Peyer's patch (tissue), 4 donors: Measurements from ENCODE around the gene CCDC12. TPM values are rescaled to one million over a fixed set of nuclear protein-coding genes. Genes with fewer than 3 reads are reported as not detected.

Experiments used
- DNase-seq, 3 donors: peaks; one replicate each; pipeline ENCODE4 v3.0.0-alpha.2; 2017 to 2019
- H3K27ac ChIP-seq, 4 donors: fragments of 200-600 bp; sonication (generic); one replicate each; pipeline ENCODE4 v1.5.1; 2016 to 2019
- H3K27me3 ChIP-seq, 2 donors: fragments of 200-600 bp; sonication (generic); one replicate each; pipeline ENCODE4 v1.5.1; 2019
- H3K36me3 ChIP-seq, 3 donors: fragments of 200-600 bp; sonication (generic); one replicate each; pipeline ENCODE4 v1.5.1; 2016 to 2019
- H3K4me1 ChIP-seq, 4 donors: fragments of 200-600 bp; sonication (generic); one replicate each; pipeline ENCODE4 v1.5.1; 2016 to 2019
- H3K4me3 ChIP-seq, 4 donors: fragments of 200-600 bp; sonication (generic); 1 replicate in 3 of 4; 2 replicates in 1 of 4; pipeline ENCODE4 v1.5.1; 2016 to 2019; ENCODE audit warnings: mild to moderate bottlenecking in 1 of 4
- H3K9me3 ChIP-seq, 4 donors: fragments of 200-600 bp; sonication (generic); one replicate each; pipeline ENCODE4 v1.5.1; 2016 to 2019; ENCODE audit warnings: mild to moderate bottlenecking in 1 of 4
- CTCF ChIP-seq, 6 experiments: fragments of 450-650 bp in 4 of 6; fragments of 200-600 bp in 2 of 6; sonication (generic) in 1 of 6; IDR thresholded peaks; one replicate each; pipeline ENCODE4 v1.5.1; 2017 to 2019; ENCODE audit warnings: antibody characterized with exemption in 6 of 6, mild to moderate bottlenecking in 3 of 6, moderate library complexity in 1 of 6
- POLR2A ChIP-seq, 2 donors: fragments of 450-650 bp; IDR thresholded peaks; one replicate each; pipeline ENCODE4 v1.5.1; 2017; ENCODE audit warnings: antibody characterized with exemption in 2 of 2, mild to moderate bottlenecking in 2 of 2, moderate library complexity in 2 of 2
- total RNA-seq, 4 donors: library from RNA; depleted of rRNA; stranded (reverse); fragments of >200 nt; gene quantifications; one replicate each; pipeline ENCODE4 v1.1.0, GENCODE V29; 2016

Gene CCDC12
- total RNA-seq, 4 donors from 2014 or later, result 41.7 to 90.0 (median 59.2) TPM

GRCh38 chr3:47007001-47007400 lies 30.5 kb upstream of the CCDC12 start:
- Histone ChIP-seq H3K9me3 (no peaks in the 10 kb centered on the region), H3K27me3 (no peaks in the 10 kb centered on the region), H3K27ac (no peak overlapping the region), H3K4me3 (no peak overlapping the region), H3K4me1 (peaks cover 0 to 8% (median 3%) of the 10 kb centered on the region in 4 donors), H3K36me3 (peaks cover 0 to 56% (median 0%) of the 10 kb centered on the region in 3 donors)
- TF ChIP-seq POLR2A (IDR thresholded peaks at IDR 0.05) (no peak), CTCF (IDR thresholded peaks at IDR 0.05) (no peak)
- DNase-seq, result peak in 1 of 3 donors; percentile 28

GRCh38 chr3:47006145-47006651 lies 29.7 kb upstream of the CCDC12 start:
- peak in 2 of 3 donors; percentile 30 to 34 for DNase-seq
- Histone ChIP-seq H3K4me1 (peaks cover 0 to 8% (median 3%) of the 10 kb centered on the region in 4 donors), H3K27ac (no peak overlapping the region), H3K4me3 (no peak overlapping the region), H3K27me3 (no peaks in the 10 kb centered on the region), H3K9me3 (no peaks in the 10 kb centered on the region), H3K36me3 (peaks cover 0 to 64% (median 0%) of the 10 kb centered on the region in 3 donors)
- no peak for TF ChIP-seq POLR2A (IDR thresholded peaks at IDR 0.05)
- no peak for TF ChIP-seq CTCF (IDR thresholded peaks at IDR 0.05)

GRCh38 chr3:47005212-47006144 lies 28.9 kb upstream of the CCDC12 start:
- DNase-seq, result peak in 2 of 3 donors; percentile 45
- Histone ChIP-seq H3K27me3 (no peaks in the 10 kb centered on the region), H3K4me1 (peaks cover 0 to 8% (median 3%) of the 10 kb centered on the region in 4 donors), H3K9me3 (no peaks in the 10 kb centered on the region), H3K27ac (no peak overlapping the region), H3K36me3 (peaks cover 0 to 71% (median 0%) of the 10 kb centered on the region in 3 donors), H3K4me3 (no peak overlapping the region)
- TF ChIP-seq CTCF (IDR thresholded peaks at IDR 0.05) (no peak), POLR2A (IDR thresholded peaks at IDR 0.05) (no peak)

- no peaks in the 10 kb centered on the region for H3K9me3 ChIP-seq
- no peak overlapping the region for H3K27ac ChIP-seq
- TF ChIP-seq POLR2A (IDR thresholded peaks at IDR 0.05), result no peak
- no peak for TF ChIP-seq CTCF (IDR thresholded peaks at IDR 0.05)
- peaks cover 0 to 80% (median 0%) of the 10 kb centered on the region in 3 donors for H3K36me3 ChIP-seq
- DNase-seq, result peak in 1 of 3 donors; percentile 39
- no peaks in the 10 kb centered on the region for H3K27me3 ChIP-seq
- H3K4me3 ChIP-seq, result no peak overlapping the region
- peaks cover 0 to 2% (median 0%) of the 10 kb centered on the region in 4 donors for H3K4me1 ChIP-seq
Observed at GRCh38 chr3:47004369-47005211, 28.0 kb upstream of the CCDC12 start.
